Measurements from ENCODE around the gene SYT1. TPM values are rescaled to one million over a fixed set of nuclear protein-coding genes. Genes with fewer than 3 reads are reported as not detected.

The SYT1 gene
- total and polyA plus RNA-seq, 2 experiments from 2014 or later, result 48.7 to 51.7 TPM

GRCh38 chr12:79317179-79317847 is 452.7 kb downstream of the SYT1 start:
- DNase-seq (ENCODE audit: low spot score) (no peak), ATAC-seq (no peak)
- Histone ChIP-seq H3K36me3 (ENCODE audit: insufficient read depth) (no peaks in the 10 kb centered on the region), H3K27me3 (ENCODE audit: insufficient read depth) (no peaks in the 10 kb centered on the region), H3F3A (replicated peaks; ENCODE audit: low read depth) (no peaks in the 10 kb centered on the region), H3K79me2 (replicated peaks; ENCODE audit: insufficient read depth) (no peaks in the 10 kb centered on the region), H3K27ac (ENCODE audit: low read depth) (no peak overlapping the region), H2AFZ (no peak overlapping the region), H3K4me1 (ENCODE audit: insufficient read depth) (peaks cover 22% of the 10 kb centered on the region), H3K9me2 (ENCODE audit: insufficient read depth) (no peaks in the 10 kb centered on the region), H3K4me2 (no peak overlapping the region), H3K4me3 (no peak overlapping the region), H4K20me1 (replicated peaks; ENCODE audit: insufficient read depth) (no peaks in the 10 kb centered on the region)
- Mint-ChIP-seq H3K9me3 (no peaks in the 10 kb centered on the region), H3K27me3 (ENCODE audit: insufficient read depth, low read depth, poor library complexity) (no peaks in the 10 kb centered on the region), H3K4me3 (no peak overlapping the region), H3K27ac (no peak overlapping the region), H3K36me3 (ENCODE audit: low read depth) (no peaks in the 10 kb centered on the region), H3K4me1 (peaks cover 27% of the 10 kb centered on the region)
- no peak for TF ChIP-seq CTCF (conservative IDR thresholded peaks at IDR 0.05; ENCODE audit: low read depth in 2 of 2)
- no peak for TF ChIP-seq NANOG (IDR thresholded peaks at IDR 0.05; ENCODE audit: borderline replicate concordance)
- TF ChIP-seq STAT1 (IDR thresholded peaks at IDR 0.05; ENCODE audit: unreplicated experiment), result no peak
- TF ChIP-seq ZNF462 (CRISPR knock-in tag; IDR thresholded peaks at IDR 0.05), result no peak
- TF ChIP-seq POLR2AphosphoS5 (IDR thresholded peaks at IDR 0.05; ENCODE audit: low read depth), result no peak
- TF ChIP-seq ETS1 (IDR thresholded peaks at IDR 0.05), result no peak
- no peak for TF ChIP-seq REST (IDR thresholded peaks at IDR 0.05; ENCODE audit: unreplicated experiment)
- no peak for TF ChIP-seq JUNB (IDR thresholded peaks at IDR 0.05; ENCODE audit: unreplicated experiment)
- TF ChIP-seq ZNF331 (CRISPR knock-in tag; IDR thresholded peaks at IDR 0.05; ENCODE audit: low read depth), result no peak
- TF ChIP-seq EZH2phosphoT487 (IDR thresholded peaks at IDR 0.05; ENCODE audit: unreplicated experiment), result no peak
